Parathyroid adenoma (tissue), 2 donors: ENCODE data around the gene TGM2.

Experiments used
- H2AFZ ChIP-seq: fragments of 300-600 bp; sonication (generic); one replicate; pipeline ENCODE4 v1.7.0; 2017; ENCODE audit warnings: antibody characterized with exemption, mild to moderate bottlenecking
- H3K27ac ChIP-seq: fragments of 300-600 bp; sonication (generic); one replicate; pipeline ENCODE4 v1.7.0; 2017
- H3K27me3 ChIP-seq: fragments of 300-600 bp; sonication (generic); one replicate; pipeline ENCODE4 v1.7.0; 2017; ENCODE audit warnings: low read length; ENCODE audit not compliant: control insufficient read depth, insufficient read depth
- H3K36me3 ChIP-seq: fragments of 300-600 bp; sonication (generic); one replicate; pipeline ENCODE4 v1.7.0; 2017; ENCODE audit warnings: low read length; ENCODE audit not compliant: control insufficient read depth, insufficient read depth
- H3K4me1 ChIP-seq: fragments of 300-600 bp; sonication (generic); one replicate; pipeline ENCODE4 v1.7.0; 2017; ENCODE audit warnings: control low read depth
- H3K4me2 ChIP-seq: fragments of 300-600 bp; sonication (generic); one replicate; pipeline ENCODE4 v1.7.0; 2017; ENCODE audit warnings: low read length
- H3K4me3 ChIP-seq: fragments of 300-600 bp; sonication (generic); one replicate; pipeline ENCODE4 v1.7.0; 2017; ENCODE audit warnings: low read depth, low read length
- H3K79me2 ChIP-seq: fragments of 300-600 bp; sonication (generic); one replicate; pipeline ENCODE4 v1.7.0; 2017; ENCODE audit warnings: control low read depth
- H3K9ac ChIP-seq: fragments of 300-600 bp; sonication (generic); one replicate; pipeline ENCODE4 v1.7.0; 2017; ENCODE audit warnings: mild to moderate bottlenecking
- H3K9me3 ChIP-seq: fragments of 300-600 bp; sonication (generic); one replicate; pipeline ENCODE4 v1.7.0; 2017; ENCODE audit warnings: low read length; ENCODE audit not compliant: control insufficient read depth
- TF ChIP-seq, protein P1 (sequence below): fragments of 300-600 bp; sonication (generic); IDR thresholded peaks from one replicate; pipeline ENCODE4 v1.7.0; 2017; ENCODE audit warnings: antibody characterized with exemption, mild to moderate bottlenecking
- donor health status: primary hyperparathyroidism.

The TGM2 gene

DNA sequence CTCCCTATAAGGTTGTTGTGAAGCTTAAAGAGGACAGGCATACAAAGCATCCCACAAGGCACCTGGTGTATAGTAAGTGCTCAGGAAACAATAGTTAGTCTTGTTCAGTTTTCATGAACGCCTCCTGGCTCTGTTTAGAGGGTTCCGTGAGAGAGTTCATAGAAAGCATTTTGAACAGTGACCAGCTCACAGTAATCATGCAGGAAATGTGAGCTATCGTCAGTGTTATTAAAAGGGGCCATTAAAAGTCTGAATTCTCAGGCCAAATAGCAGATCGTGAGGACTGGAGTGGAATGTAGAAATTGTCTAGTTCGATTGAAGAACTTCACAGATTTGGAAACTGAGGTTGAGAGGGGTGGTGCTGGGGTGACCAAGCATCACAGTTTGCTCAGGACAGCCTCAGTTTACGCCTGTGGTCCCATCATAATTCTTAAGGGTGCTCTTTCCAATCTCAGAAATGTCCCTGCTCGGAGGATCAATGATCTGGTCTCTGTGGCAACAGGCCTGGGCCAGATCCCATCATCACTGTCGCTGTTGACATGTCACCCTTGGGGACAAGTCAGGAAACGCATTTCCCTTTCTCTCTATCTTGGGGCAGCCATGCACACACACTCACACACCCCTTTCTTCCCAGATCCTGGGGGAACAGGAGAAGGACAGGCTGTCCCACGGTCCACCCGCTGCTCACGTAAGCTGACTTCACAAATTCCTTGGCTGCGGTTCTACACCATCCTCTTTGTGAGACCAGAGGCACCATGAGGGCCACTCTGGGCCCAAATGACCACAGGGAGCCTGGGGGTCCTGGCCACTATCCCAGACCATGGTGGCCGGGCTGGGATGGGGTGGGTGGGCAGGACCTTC lies 7.2 kb downstream of the TGM2 start:
- Histone ChIP-seq H2AFZ (no peak overlapping the region), H3K79me2 (no peaks in the 10 kb centered on the region), H3K4me2 (no peak overlapping the region), H3K36me3 (no peaks in the 10 kb centered on the region), H3K9me3 (no peaks in the 10 kb centered on the region), H3K27ac (peak overlapping the region; percentile 59), H3K9ac (no peak overlapping the region), H3K4me1 (peaks cover 2% of the 10 kb centered on the region), H3K4me3 (no peak overlapping the region), H3K27me3 (no peaks in the 10 kb centered on the region)
- TF ChIP-seq, protein P1, sequence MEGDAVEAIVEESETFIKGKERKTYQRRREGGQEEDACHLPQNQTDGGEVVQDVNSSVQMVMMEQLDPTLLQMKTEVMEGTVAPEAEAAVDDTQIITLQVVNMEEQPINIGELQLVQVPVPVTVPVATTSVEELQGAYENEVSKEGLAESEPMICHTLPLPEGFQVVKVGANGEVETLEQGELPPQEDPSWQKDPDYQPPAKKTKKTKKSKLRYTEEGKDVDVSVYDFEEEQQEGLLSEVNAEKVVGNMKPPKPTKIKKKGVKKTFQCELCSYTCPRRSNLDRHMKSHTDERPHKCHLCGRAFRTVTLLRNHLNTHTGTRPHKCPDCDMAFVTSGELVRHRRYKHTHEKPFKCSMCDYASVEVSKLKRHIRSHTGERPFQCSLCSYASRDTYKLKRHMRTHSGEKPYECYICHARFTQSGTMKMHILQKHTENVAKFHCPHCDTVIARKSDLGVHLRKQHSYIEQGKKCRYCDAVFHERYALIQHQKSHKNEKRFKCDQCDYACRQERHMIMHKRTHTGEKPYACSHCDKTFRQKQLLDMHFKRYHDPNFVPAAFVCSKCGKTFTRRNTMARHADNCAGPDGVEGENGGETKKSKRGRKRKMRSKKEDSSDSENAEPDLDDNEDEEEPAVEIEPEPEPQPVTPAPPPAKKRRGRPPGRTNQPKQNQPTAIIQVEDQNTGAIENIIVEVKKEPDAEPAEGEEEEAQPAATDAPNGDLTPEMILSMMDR = no peak

DNA sequence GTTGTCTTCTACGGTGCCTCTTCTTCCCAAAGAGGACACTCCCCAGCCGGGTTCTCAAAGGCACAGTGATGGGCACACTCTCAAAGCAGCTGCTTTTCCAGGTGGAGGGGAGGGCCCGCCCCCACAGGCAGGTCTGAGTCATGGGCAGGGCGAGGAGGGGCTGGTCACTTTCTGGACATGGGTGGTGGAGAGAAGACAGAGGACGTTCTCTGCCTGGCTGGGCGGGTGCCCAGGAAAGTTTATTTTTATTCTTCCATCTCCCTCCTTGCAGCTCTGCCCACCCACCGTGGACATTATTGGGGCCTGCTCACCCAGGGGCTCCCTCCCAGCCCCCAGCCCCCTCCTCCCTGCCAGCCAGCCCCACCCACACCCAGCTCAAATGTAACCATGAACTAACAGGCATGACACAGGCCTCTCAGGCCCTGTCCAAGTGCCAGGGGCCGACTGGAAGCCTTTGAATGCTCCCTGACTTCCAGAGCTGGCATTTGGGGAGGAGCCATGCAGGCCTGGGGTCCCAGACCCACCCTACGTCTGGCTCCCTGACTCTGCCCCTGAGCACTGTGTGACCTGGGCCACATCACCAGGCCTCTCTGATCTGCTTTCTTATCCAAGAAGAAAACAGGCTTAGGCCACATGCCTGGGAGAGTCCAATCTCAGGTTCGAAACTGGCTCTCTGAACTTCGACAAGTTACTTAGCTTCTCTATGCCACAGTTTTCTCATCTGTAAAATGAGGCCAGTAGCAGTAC lies 8.0 kb downstream of the TGM2 start:
- H3K79me2 ChIP-seq = no peaks in the 10 kb centered on the region
- no peak overlapping the region for H3K9ac ChIP-seq
- H3K9me3 ChIP-seq = no peaks in the 10 kb centered on the region
- H3K4me1 ChIP-seq = peaks cover 6% of the 10 kb centered on the region
- no peaks in the 10 kb centered on the region for H3K27me3 ChIP-seq
- H2AFZ ChIP-seq = no peak overlapping the region
- H3K27ac ChIP-seq = peak overlapping the region; percentile 59
- no peak overlapping the region for H3K4me3 ChIP-seq
- no peaks in the 10 kb centered on the region for H3K36me3 ChIP-seq
- H3K4me2 ChIP-seq = no peak overlapping the region
- TF ChIP-seq, protein P1 = no peak

DNA sequence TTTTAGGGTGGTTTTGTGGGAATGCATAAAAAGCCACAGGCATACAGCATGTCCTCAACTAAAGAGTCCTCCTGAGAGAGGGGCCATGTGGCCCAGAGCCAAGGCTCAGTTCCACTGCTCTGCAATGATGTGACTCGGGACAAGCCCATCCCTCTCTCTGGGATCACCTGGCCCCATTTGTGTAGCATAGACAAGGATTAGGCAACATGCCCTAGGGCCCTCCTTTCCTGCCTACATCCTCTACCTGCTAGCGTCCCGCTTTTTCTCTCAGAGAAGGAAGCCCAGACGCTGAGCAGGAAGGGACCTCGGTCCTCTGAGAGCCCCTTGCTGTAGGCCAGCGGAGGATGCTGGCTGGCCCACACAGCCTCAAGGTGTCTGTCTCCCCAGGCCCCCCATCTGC lies 8.8 kb downstream of the TGM2 start:
- Histone ChIP-seq H3K4me3 (no peak overlapping the region), H3K27ac (no peak overlapping the region), H3K4me2 (no peak overlapping the region), H3K9me3 (no peaks in the 10 kb centered on the region), H2AFZ (no peak overlapping the region), H3K4me1 (peaks cover 6% of the 10 kb centered on the region), H3K36me3 (no peaks in the 10 kb centered on the region), H3K79me2 (no peaks in the 10 kb centered on the region), H3K27me3 (no peaks in the 10 kb centered on the region), H3K9ac (no peak overlapping the region)
- TF ChIP-seq, protein P1 = no peak

DNA sequence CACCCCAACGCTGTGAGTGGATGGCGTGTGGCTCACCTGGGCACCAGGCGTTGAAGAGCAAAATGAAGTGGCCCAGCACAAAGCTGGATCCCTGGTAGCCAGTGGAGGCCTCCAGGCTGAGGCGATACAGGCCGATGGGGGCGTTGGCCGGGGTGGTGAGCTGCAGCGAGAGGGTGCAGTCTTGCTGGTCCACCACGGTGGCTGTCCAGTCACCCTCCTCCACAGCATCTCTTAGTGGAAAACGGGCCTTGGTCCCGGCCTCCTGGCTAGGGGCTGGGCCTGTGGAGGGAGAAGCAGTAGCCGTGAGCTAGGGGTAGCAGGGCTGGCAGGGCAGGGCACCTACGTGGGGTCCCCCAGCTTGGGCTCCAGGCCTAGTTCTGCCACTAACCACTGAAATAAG lies 9.3 kb downstream of the TGM2 start:
- H3K4me1 ChIP-seq = peaks cover 6% of the 10 kb centered on the region
- H3K36me3 ChIP-seq = no peaks in the 10 kb centered on the region

More for the DNA sequence above, 9.3 kb downstream of the TGM2 start:
- Histone ChIP-seq H3K4me3 (no peak overlapping the region), H2AFZ (no peak overlapping the region), H3K9ac (no peak overlapping the region), H3K79me2 (no peaks in the 10 kb centered on the region), H3K9me3 (no peaks in the 10 kb centered on the region), H3K27ac (no peak overlapping the region), H3K4me2 (no peak overlapping the region), H3K27me3 (no peaks in the 10 kb centered on the region)
- TF ChIP-seq, protein P1 = no peak
